SIG-M5 treated with dmso at 0.1 percent for 504 hours (cell line): ENCODE results near the gene GPR146.

Source experiments
- DNase-seq: peaks from one replicate; lab custom pipeline; 2025; ENCODE audit not compliant: unreplicated experiment; lab: John Stamatoyannopoulos, UW

The GPR146 gene

DNA sequence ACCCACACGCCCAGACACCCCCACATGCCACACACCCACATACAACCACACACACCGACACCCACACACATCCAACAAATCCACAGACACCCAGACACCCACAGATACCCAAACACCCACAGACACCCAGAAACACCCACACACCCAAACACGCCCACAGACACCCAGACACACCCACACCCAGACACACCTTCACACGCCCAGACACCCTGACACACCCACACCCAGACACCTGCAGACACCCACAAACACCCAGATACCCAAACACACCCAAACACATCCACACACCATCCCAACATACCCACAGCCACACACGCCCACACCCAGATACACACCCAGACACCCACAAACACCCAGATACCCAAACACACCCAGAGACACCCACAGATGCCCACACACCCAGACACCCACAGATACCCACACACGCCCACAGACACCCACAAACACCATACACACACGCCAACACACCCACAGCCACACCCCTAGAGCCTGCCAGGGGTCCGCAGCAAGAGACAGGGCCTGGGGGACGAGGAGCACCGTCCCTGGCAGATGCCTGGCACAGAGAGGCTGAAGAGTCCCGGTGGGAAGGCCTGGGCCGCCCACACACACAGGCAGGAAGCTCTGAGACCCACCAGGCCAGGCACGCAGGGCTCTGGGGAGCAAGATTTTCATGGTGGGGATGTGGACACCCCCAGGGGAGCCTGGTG, 32.9 kb upstream of the GPR146 start:
- no peak for DNase-seq

DNA sequence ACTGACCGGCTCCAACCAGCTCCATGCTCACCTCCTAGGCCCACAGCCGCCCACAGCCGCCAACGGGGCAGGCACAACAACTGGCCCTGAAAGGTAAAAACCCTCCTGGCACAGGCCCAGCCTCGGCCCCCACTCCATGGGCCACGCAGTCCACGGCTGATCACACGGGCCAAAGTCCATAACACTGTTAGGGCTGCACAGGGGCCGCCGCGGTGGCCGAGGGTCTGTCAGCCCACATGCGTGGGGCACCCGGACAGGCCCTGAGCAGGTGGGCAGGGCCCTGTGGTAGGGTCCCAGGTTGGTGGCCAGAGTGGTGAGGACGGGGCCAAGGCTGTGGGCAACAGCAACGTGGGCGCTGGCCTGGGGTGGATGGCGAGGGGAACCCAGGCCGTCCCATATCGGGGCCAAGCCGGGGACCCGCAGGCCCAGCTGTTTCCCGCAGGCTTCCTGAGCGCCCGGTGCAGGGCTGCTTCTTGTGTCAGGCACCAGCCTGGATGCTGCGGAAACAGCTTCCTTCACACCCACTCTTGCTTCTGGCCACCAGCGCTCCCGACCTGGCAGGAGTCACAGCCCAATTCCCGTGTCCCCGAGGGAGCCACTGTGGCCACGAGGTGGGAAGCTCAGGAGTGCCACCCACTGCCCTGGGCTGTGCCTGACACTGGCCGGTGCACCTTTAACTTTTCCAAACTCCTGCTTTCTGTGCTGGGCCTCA, 32.2 kb upstream of the GPR146 start:
- no peak for DNase-seq

DNA sequence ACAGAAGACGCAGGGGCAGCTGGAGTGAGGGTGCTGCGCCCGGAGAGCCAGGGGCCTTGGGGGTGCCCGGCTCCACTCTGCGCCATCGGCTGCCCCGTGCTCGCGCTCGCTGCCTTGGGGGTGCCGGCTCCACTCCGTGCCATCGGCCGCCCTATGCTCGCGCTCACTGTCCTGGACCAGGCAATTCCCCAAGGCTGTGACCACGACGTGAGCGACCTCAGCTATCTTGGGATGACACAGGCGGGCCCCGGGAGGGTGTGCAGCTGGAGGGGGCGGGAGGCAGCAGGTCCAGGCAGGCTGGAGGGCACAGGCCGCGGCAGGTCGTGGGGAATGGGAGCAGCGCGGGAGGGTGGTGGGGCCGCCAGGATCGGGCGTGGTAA, 31.6 kb upstream of the GPR146 start:
- DNase-seq = no peak

DNA sequence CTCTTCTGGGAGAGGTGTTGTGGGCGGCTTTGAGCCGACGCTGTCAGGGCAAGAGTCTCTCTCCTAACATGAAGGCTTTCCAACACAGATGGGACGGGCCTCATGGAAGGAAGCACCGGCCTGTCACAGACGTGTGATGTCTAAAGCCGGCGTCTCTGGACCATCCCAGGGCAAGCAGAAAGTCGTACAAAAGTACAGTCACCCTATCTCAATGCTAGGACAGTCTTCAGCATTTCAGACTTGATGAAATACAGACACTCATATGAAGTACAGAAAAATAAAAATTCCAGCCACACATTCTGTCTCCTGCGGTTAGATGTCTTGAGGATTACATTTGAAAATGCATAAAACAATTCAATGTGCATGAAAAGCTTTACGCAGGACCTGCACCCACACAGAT, 30.8 kb upstream of the GPR146 start:
- DNase-seq = no peak

DNA sequence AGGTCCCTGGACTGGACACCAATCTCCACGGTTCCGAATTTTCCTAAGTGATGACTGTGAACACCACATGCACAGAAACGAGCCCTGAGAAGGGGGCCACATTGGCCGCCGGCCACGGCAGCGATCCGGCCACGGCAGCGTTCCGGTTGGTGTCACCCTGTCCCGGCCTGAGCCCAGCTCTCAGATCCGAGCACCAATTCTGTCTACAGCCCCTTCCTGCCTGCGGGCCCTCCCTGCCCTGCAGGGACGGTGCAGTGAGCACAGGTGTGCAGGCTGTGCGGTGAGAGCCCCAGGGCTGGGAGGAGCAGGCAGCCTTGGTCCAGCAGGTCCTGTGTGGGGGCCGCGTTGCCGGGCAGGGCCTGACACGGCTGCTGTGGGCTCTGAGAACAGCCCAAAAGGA, 29.7 kb upstream of the GPR146 start:
- no peak for DNase-seq

DNA sequence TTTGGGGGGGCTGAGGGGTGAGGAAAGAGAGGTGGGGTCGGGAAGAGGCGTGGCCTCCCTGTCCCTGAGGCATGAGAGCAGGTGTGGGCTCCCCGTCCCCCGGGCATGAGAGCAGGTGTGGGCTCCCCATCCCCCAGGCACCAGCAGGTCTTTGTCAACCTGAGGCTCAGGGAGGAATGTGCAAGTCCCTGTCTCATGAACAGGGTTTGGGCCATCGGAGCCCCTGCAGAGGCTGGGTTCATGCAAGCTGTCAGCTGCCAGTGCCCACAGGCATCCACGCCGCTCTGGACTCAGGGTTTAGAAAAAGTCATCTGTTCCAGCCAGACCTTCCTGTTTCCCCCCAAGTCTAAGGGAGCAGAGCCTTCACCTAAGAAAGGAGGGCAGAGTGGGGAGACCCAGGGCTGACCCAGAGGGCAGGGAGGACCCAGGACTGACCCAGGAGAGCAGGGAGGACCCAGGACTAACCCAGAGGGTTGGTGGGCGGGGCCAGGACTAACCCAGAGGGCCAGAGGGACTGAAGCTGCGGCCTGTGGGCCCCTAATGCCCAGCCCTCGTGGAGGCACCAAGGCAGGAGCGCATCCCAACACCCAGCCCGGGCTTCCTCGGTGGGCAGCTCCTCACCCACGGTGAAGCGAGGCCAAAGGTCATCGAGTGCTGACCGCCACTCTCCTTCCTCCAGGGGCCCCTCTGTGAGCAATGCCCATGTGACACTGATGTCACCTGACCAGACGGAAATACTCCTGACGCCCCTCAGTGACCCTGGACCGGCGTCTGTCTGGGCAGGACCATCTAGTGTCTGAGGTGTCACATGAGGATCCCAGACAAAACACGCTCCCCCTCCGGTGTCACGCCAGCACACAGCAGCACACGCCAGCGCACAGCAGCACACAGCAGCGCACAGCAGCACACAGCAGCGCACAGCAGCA, 28.9 kb upstream of the GPR146 start:
- no peak for DNase-seq

DNA sequence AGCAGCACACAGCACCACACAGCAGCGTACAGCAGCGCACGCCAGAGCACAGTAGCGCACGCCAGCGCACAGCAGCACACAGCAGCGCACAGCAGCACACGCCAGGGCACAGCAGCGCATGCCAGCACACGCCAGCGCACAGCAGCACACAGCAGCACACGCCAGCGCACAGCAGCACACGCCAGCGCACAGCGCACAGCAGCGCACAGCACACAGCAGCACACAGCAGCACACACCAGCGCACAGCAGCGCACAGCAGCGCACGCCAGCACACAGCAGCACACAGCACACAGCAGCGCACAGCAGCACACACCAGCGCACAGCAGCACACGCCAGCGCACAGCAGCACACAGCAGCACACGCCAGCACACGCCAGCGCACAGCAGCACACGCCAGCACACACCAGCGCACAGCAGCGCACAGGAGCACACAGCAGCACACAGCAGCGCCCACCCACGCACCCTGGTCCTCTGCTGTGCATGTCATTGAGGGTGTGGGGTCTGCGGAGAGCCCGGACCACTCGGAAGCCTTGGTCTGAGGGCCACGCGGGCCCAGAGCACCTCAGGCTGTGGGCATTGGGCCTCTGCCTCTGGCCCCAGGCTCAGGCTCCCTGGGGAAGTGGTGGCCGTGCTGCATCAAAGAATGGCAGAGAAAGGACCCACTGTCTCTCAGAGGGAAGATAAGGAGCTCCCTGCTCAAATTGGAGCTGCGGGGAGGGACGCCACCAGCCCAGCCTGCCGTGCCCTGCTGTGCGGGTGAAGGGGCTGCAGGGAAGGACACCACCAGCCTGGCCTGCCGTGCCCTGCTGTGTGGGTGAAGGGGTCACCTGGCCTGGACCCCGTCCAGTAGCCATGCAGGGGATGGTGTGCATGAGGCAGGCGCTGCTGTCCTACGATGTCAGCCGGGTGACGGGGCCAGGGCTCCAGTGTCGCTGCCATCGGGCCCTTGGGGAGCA, 27.5 kb upstream of the GPR146 start:
- DNase-seq = no peak

DNA sequence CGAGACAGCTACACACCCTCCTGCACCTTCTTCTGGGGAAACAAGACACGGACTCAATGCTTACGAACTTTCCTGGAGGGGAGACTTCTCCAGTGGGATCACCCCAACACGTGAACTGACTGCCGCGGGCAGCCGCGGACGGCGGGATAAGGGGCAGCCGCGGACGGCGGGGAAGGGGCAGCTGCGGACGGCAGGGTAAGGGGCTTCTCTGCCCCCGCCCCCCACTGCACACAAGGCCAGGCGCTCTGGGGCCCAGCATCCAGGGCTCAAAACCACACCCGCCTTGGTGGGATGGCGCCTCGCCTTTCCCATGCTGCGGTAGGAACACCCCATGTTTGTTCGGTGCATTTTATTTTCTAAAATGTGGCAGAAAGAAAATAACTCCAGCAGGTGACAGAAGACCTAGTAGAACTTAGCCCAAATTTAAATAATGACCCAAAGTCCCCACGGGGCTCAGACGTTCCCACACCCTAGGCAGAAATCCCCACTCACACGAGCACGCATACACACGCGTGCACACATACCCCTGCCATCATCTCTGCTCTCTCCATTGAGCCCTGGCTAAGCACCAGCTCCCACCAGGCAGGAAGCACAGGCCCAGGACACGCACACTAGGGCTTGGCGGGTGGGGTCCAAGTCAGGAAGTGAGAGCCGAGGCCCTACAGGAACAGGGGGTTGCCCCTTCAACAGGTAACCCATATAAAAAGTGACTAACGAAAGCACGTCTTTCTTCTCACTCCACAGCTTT, 26.6 kb upstream of the GPR146 start:
- DNase-seq = no peak

DNA sequence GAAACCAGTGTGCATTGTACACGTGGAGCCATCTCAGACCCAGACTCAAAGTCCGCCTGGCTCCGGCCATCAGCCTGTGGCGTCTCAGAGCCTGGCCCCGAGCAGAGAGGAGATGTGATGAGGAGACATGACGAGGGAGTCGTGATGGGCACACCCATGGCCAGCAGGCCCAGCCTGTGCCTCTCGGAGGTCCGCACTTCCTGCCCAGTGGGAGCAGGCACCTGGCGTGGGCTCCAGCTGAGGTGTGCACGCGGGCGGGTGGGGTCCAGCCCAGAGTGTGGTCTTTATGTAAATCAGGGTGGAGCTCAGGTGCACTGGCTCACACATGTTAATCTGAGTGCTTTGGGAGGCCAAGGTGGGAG, 26.0 kb upstream of the GPR146 start:
- no peak for DNase-seq

DNA sequence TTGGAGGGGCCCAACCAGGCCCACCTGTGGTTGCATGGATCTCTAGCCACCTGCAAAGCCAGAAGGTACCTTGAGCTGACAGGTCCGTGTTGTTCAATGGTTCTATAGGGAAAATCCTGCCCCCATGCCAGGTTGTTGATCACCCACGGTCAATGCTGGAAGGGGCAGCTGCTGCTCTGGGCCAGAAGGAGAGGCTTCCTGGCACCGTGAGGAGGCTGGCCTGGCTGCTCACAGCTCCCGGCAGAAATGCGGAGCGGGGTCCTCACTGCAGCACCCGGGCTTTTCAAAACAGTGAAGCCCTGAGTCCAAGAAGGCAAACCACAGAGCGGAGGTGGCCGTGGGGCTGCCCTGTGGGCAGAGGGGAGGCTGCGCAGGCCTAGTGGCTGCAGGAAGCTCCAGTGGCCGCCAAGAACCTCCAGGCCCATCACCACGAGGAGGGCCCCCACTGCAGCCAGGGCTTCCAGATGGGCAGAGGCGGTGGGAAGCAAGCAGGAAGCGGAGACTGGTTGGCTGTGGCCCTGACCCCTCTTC, 25.0 kb upstream of the GPR146 start:
- DNase-seq = no peak

DNA sequence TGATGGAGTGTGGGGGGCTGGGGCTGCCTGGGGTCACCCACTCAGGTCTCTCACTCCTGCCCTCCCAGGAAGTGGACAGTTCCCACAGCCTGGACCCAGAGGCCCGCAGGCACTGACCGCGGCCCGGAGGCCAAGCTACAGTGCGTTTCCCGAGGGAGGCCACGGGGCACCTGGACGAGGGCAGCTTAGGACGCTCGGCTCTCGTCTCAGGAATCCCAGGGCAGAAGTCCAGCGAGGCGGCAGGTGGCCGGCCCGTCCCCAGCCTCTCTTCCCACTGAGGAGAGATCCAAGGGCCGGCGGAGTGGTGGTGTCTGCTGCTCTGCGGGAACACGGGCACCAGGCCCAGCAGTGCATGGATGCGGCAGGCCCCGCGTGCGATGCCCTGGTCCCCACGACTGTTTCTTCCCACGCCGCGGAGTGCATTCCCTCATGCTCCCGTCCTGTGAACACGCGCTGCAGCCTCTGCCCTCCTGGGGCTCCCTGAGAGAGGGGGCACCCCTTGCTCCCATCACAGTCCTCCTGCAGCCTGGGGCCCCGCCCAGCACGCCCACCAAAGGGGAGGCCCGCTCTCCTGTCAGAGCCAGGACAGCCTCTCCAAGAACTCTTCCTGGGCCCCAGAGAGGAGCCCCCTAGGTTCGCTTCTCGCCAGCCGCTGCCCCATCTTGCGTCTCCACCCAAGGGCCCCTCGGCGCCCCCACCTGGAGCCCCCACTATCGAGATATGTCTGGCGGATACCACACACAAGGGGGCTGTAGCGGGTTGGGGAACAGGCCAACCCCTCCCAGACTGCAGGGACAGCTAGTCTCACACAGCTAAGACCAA, 24.3 kb upstream of the GPR146 start:
- DNase-seq = no peak

DNA sequence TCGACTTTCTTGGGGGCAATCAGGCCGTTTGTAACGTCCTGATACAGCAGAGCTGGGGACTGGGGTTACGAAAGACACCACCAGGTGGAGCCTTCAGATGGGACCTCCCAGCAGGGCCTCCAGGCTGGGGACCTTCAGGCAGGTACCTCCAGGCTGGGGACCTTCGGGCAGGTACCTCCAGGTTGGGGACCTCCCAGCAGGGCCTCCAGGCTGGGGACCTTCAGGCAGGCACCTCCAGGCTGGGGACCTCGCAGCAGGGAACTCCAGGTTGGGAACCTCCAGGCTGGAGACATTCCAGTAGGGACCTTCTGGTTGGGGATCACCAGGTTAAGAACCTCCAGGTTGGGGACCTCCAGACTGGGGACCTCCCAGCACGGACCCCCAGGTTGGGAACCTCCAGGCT, 23.5 kb upstream of the GPR146 start:
- DNase-seq = no peak

DNA sequence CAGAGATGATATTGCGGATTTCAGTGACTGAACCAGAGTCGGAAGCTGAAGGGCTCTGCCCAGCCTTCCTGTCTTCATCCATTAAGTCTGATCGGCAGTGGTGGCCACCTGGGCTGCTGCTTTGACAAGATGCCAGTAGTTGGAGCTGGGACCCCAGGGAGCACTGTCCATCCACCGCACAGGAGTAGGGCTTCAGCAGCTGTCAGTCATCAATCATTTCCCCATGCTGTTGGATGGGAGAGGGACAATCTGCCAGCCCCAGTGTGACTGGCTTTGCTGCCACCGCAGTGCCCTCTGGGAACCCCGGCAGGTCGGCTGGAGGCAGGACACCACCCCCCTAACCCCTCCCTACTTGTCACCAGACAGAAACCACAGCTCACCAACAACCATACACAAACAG, 23.0 kb upstream of the GPR146 start:
- no peak for DNase-seq

DNA sequence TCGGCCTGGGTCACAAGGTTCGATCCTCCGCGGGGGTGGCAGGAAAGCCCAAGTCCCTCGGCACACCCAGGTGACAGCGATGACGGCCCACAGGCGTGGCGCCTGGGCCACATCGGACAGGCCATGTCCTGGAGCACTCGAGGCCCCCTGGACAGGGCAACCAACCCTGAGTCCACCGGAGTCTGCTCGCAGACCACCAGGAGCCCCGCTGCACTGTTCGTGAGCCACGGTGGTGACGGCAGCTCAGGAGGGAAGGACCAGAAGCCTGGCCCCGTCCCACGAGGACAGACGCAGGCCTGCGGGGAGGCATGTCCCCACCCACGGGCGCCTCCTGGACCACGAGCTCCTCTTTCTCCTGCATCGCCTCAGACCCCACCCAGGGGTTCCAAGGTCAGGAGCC, 22.4 kb upstream of the GPR146 start:
- no peak for DNase-seq

DNA sequence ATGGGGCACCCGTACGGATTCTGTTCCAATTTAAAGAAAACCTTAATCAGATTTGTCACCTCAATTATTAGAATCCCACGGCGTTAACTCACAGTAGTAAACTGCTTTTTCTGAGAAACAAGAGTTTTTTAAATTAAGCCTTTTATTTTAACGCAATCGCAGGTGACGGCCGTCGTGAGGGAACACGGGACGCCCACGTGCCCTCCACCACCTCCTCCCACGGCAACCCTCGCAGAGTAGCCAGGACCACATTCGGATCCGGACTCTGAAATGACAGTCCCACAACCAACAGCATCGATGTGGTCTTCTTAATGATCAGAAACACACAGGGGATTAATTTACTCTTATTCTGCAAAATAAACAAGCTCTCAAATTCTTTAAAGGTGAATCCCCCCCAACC, 22.0 kb upstream of the GPR146 start:
- DNase-seq = no peak

DNA sequence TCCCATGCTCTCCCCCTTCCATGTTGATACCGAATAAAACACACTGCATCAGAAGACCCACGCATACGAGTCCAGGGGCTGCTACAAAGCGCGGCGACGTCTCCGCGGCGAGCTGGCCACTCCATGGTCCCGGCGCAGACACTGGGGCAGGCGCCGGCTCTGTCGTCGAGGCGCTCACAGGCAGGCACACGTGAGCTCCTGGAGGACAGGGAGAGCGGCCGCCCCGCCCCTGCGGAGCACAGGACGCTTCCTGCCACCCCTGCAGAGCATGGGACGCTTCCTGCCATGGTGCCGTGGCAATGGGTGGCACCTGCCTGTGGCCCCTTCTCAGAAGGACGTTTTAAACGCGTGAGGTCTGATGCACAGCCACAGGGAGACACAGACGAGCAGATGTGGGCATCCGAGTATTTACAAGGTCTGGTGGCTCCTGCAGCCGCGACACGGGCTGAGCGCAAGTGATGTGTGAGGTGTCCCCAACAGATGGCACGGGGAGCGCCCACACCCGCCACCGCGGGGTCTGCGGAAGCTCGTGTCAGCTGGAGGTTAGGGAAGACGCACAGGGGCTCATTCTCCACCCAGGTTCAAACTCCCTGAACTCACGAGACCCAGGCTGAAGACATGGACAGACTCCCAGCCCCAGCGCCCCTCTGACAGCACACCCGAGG, 21.4 kb upstream of the GPR146 start:
- DNase-seq = no peak

DNA sequence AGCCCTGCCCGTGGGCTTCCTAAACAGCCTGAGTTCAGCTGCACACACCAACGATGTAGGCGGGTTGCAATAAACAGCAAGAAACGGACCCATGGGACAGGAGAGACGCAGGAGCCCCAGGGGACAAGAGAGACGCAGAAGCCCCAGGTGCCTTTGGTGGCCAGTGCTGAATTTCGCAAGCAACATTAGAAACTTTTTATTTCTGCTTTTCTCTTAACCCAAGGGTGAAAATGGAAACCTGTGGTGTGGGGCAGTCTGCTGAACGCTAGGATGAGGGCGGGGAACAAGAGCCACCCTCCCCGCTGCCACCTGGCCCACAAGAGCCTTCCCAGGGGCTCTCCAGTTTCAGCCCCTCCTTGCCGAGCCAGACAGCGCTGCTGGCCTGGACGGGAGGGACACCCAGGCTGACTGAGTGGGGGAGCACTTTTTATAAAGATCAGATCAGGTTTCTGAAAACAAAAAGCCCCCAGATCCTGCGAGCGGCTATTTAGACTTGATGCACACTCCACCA, 20.0 kb upstream of the GPR146 start:
- peak; percentile 25 for DNase-seq
